Ishikawa (cell line): ENCODE measurements around the gene SLC7A6.
A peak's percentile ranks its signal among the peaks of the same experiment; 100 is the strongest.

Experiments
- CEBPB ChIP-seq: IDR thresholded peaks from 2 replicates; pipeline ENCODE4 v1.6.1; 2012
- CREB1 ChIP-seq: IDR thresholded peaks from 2 replicates; pipeline ENCODE4 v1.6.1; 2012; ENCODE audit warnings: low read depth
- EGR1 ChIP-seq: IDR thresholded peaks from 2 replicates; pipeline ENCODE4 v1.6.1; 2012
- EP300 ChIP-seq: IDR thresholded peaks from 2 replicates; pipeline ENCODE4 v1.6.1; 2012; ENCODE audit warnings: borderline replicate concordance
- FOXM1 ChIP-seq: IDR thresholded peaks from 2 replicates; pipeline ENCODE4 v1.6.1; 2012; ENCODE audit warnings: low read depth, borderline replicate concordance
- MAX ChIP-seq: IDR thresholded peaks from 2 replicates; pipeline ENCODE4 v1.6.1; 2012
- NFIC ChIP-seq: IDR thresholded peaks from 2 replicates; pipeline ENCODE4 v1.6.1; 2012
- RAD21 ChIP-seq: IDR thresholded peaks from 2 replicates; pipeline ENCODE4 v1.6.1; 2012; ENCODE audit warnings: low read depth
- REST ChIP-seq: IDR thresholded peaks from 2 replicates; pipeline ENCODE4 v1.6.1; 2012; ENCODE audit warnings: low read depth, mild to moderate bottlenecking
- TAF1 ChIP-seq: IDR thresholded peaks from 2 replicates; pipeline ENCODE4 v1.6.1; 2012; ENCODE audit warnings: low read depth, mild to moderate bottlenecking
- TCF12 ChIP-seq: IDR thresholded peaks from 2 replicates; pipeline ENCODE4 v1.6.1; 2012; ENCODE audit warnings: low read depth
- TEAD4 ChIP-seq: IDR thresholded peaks from 2 replicates; pipeline ENCODE4 v1.6.1; 2012
- USF1 ChIP-seq: IDR thresholded peaks from 2 replicates; pipeline ENCODE4 v1.6.1; 2012
- YY1 ChIP-seq: IDR thresholded peaks from 2 replicates; pipeline ENCODE4 v1.6.1; 2012; ENCODE audit warnings: low read depth

GRCh38 chr16:68264128-68265077 lies at the start of gene SLC7A6:
- TF ChIP-seq RAD21 (peak; percentile 34; the same call in 1 of the 2 replicates), CREB1 (no peak), TCF12 (no peak; the same call in 1 of the 2 replicates), EP300 (no peak), REST (no peak), TAF1 (no peak; the same call in 1 of the 2 replicates), MAX (peak; percentile 81), EGR1 (peak; percentile 62), CEBPB (no peak), YY1 (no peak), TEAD4 (peak; percentile 30), USF1 (no peak), FOXM1 (no peak), NFIC (no peak)
